Muscle layer of colon (tissue), 2 donors: ENCODE data around the gene PLEKHG5.
"Not testable (repeated sequence)": the region's sequence is repeated elsewhere in the genome, so short reads cannot be mapped to it uniquely, and the experiment has no call there.

Experiments
- H3K27ac ChIP-seq: one replicate; pipeline ENCODE4 v1.7.0; 2013; ENCODE audit warnings: low read depth, mild to moderate bottlenecking, low read length, moderate library complexity
- H3K27me3 ChIP-seq, 2 donors: one replicate each; pipeline ENCODE4 v1.7.0; 2013; ENCODE audit warnings: low read length in 2 of 2, mild to moderate bottlenecking in 2 of 2; ENCODE audit not compliant: insufficient read depth in 2 of 2, control insufficient read depth in 1 of 2
- H3K36me3 ChIP-seq: one replicate; pipeline ENCODE4 v1.7.0; 2013; ENCODE audit warnings: mild to moderate bottlenecking, low read length; ENCODE audit not compliant: insufficient read depth
- H3K4me1 ChIP-seq: one replicate; pipeline ENCODE4 v1.7.0; 2013; ENCODE audit warnings: mild to moderate bottlenecking, low read length; ENCODE audit not compliant: insufficient read depth
- H3K4me3 ChIP-seq, 2 donors: one replicate each; pipeline ENCODE4 v1.7.0; 2013; ENCODE audit warnings: low read length in 2 of 2, low read depth in 1 of 2, mild to moderate bottlenecking in 1 of 2, moderate library complexity in 1 of 2
- H3K9ac ChIP-seq: one replicate; pipeline ENCODE4 v1.7.0; 2013; ENCODE audit warnings: low read length
- H3K9me3 ChIP-seq: one replicate; pipeline ENCODE4 v1.7.0; 2013; ENCODE audit warnings: mild to moderate bottlenecking, low read length
- donor health status: abdominal sarcoma.
- donor health status: Adenocarcinoma of cecum.

Gene PLEKHG5

GRCh38 chr1:6464514-6464836, 27.0 kb downstream of the PLEKHG5 start:
- H3K9me3 ChIP-seq, result no peaks in the 10 kb centered on the region
- no peak overlapping the region for H3K27ac ChIP-seq
- peaks cover 7% of the 10 kb centered on the region for H3K4me1 ChIP-seq
- H3K27me3 ChIP-seq, result peaks cover 10 to 50% of the 10 kb centered on the region in 2 donors
- H3K9ac ChIP-seq, result no peak overlapping the region
- no peak overlapping the region for H3K4me3 ChIP-seq
- H3K36me3 ChIP-seq, result no peaks in the 10 kb centered on the region

GRCh38 chr1:6463120-6463412, 28.4 kb downstream of the PLEKHG5 start:
- Histone ChIP-seq H3K36me3 (no peaks in the 10 kb centered on the region), H3K4me1 (peaks cover 7% of the 10 kb centered on the region), H3K9me3 (no peaks in the 10 kb centered on the region), H3K9ac (no peak overlapping the region), H3K27me3 (peaks cover 10 to 50% of the 10 kb centered on the region in 2 donors), H3K4me3 (no peak overlapping the region), H3K27ac (no peak overlapping the region)

DNA sequence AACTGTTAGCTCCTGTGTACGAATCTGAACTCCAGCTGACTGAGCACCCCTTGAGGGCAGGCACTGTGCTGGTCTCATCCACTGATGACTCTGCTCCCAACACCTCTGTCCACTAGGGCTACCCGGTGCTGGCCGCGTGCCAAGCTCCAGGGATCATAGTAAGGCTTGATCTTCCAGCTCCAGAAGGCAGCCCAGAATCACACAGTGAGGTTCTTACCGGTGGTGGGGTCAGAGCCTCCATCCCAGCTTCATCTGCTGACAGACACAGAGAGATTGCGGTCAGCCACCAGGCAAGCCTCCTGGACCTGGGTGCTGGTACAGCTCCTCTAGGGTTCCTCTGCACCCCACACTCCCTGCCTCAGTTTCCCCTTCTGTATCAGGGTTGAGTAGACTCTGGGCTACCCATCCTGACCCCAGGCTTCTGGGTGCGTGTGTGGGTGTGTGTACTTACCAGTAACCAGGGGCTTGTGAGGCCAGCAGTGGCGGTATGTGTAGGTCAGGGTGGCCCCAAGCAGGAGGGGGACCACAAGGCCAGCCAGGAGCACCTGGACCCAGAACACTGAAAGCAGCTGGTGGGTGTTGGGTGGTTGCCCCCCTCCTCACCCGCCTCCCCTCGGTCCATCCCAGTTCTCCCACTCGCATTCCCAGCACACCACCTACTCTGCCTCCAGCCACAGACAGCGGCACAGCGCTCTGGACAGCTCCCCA, 28.9 kb downstream of the PLEKHG5 start:
- no peak overlapping the region for H3K27ac ChIP-seq
- peaks cover 7% of the 10 kb centered on the region for H3K4me1 ChIP-seq
- H3K36me3 ChIP-seq, result no peaks in the 10 kb centered on the region
- H3K27me3 ChIP-seq, result peaks cover 10 to 50% of the 10 kb centered on the region in 2 donors
- no peaks in the 10 kb centered on the region for H3K9me3 ChIP-seq
- H3K4me3 ChIP-seq, result no peak overlapping the region
- no peak overlapping the region for H3K9ac ChIP-seq

DNA sequence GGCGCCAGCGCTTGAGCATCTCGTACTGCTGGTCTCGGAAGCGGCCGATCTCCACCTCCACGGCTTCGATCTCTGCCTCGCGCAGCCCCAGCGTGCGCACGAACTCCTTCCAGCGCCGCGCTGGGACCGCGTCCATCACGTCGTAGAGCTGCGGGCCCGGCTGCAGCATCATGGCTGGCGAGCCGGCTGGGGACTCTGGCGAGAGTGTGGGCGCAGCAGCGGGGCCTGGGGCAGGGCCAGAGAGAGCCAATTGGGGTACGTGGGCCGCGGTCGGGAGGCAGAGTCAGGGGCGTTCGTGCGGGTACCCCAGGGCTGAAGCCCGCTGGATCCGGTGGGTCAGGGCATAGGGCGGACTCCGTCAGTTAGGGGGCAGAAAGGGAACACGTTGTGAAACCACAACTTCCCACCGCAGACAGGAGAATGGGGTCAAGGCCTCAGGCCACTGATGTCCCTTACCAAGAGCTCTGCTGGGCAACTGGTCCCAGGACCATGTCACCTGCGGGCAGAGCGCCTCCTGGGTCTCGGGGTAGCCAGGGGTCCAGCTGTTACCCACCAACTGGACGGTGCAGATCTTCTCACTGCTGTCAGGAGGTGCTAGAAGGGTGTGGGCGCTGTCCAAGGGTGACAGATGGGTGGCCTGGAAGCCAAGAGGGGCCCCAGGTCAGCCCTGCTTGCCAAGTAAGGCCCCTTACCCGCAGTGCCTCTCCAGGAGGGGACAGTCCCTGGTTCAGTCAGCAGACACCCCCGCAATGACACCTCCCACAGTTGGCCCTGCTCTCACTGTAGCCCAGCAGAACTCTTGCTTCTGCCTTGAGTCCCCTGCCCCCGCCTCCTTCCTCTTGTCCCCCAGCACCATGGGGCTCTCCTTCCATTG, 29.7 kb downstream of the PLEKHG5 start:
- Histone ChIP-seq H3K4me1 (peaks cover 7% of the 10 kb centered on the region), H3K27ac (no peak overlapping the region), H3K9ac (no peak overlapping the region), H3K4me3 (no peak overlapping the region), H3K27me3 (peaks cover 10 to 48% of the 10 kb centered on the region in 2 donors), H3K36me3 (no peaks in the 10 kb centered on the region), H3K9me3 (no peaks in the 10 kb centered on the region)

DNA sequence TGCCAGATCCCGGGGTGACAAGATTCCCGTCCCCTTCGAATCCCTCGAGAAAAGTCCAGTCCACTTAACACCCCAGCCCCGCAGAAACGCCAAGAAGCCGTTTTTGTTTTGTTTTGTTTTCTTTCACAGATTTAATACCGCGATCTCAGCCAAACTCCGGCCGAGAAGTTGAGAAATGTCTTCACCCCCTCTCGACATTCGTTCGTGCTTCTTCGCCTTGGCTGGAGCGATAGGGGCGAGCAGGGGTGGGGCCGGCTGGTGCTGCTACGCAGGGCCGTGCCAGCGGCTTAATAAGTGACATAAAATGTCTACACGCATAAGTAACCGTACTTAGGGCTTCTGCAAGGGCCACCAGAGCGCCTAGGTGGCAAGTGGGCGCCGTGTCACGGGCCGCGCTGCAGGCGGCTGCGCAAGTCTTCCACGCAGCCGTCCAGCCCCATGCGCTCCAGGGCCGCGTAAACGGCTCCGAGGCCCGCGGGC, 30.4 kb downstream of the PLEKHG5 start:
- H3K4me1 ChIP-seq, result peaks cover 7% of the 10 kb centered on the region
- H3K27me3 ChIP-seq, result peaks cover 10 to 47% of the 10 kb centered on the region in 2 donors
- peak overlapping the region in 1 of 2 donors; percentile 38 for H3K4me3 ChIP-seq
- no peaks in the 10 kb centered on the region for H3K36me3 ChIP-seq
- no peaks in the 10 kb centered on the region for H3K9me3 ChIP-seq
- no peak overlapping the region for H3K9ac ChIP-seq
- no peak overlapping the region for H3K27ac ChIP-seq

DNA sequence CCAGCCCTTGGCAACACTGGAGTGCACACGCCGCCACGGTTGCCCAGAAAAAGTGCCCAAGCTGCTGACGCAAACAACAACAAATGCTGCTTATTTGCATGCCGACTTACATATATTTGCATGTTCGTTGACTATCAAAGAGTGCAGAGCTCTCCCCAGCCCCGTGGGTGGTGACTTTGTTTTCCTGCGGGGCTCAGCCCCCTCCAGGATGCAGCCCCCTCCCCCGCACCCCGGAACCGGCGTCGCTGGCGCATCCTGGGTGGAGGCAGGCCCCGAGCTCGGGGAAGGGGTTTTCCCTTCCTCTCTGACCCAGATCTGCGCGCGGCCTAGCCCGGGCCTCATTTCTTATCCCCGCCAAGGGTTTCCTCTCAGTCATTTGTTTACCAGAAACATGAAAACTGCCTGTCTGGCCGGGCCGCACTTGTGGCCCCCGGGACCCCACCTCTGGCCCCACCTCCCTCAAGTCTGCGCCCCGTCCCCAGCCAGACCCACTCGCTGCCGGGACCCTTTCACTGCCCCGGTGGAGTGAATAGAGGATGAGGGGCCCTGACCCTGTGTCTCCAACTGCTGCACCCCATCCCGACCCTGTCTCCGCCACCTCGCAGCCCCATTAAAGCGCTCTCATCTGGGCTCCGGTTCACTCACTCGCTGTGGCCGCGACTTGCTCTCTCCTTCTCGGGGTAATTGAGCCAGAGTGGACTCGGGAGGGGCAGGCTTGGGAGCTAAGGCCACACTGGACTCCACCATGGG, 31.0 kb downstream of the PLEKHG5 start:
- Histone ChIP-seq H3K9me3 (no peaks in the 10 kb centered on the region), H3K4me1 (peaks cover 7% of the 10 kb centered on the region), H3K9ac (no peak overlapping the region), H3K27me3 (peaks cover 10 to 43% of the 10 kb centered on the region in 2 donors), H3K4me3 (peak overlapping the region in 1 of 2 donors; percentile 38), H3K36me3 (no peaks in the 10 kb centered on the region), H3K27ac (no peak overlapping the region)

DNA sequence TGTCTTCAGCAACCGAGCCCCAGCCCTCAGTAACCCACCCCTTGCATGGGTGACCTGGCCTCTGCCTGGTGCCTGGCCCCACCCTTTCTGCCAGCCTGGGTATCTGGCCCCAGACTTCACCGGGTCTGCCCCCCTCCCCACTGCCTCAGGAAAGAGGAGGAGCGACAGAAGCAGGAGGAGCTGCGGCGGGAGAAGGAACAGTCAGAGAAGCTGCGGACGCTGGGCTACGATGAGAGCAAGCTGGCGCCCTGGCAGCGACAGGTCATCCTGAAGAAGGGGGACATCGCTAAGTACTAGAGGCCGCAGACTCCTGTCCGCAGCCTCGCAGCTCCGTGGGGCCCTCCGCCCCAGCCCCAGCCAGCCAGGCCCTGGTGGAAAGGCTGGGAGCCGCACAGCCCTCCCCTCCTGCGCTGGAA, 31.6 kb downstream of the PLEKHG5 start:
- H3K27ac ChIP-seq, result no peak overlapping the region
- H3K27me3 ChIP-seq, result peaks cover 10 to 44% of the 10 kb centered on the region in 2 donors

GRCh38 chr1:6456800-6457466, 34.5 kb downstream of the PLEKHG5 start:
- Histone ChIP-seq H3K36me3 (no peaks in the 10 kb centered on the region), H3K4me1 (peaks cover 7% of the 10 kb centered on the region), H3K9me3 (no peaks in the 10 kb centered on the region), H3K27ac (no peak overlapping the region), H3K9ac (no peak overlapping the region), H3K4me3 (no peak overlapping the region), H3K27me3 (peaks cover 10 to 40% of the 10 kb centered on the region in 2 donors)

More for the DNA sequence above, 31.6 kb downstream of the PLEKHG5 start:
- Histone ChIP-seq H3K4me3 (no peak overlapping the region), H3K36me3 (no peaks in the 10 kb centered on the region), H3K9me3 (no peaks in the 10 kb centered on the region), H3K4me1 (peaks cover 7% of the 10 kb centered on the region), H3K9ac (no peak overlapping the region)

- not testable (repeated sequence) for H3K4me1 ChIP-seq, H3K9ac ChIP-seq, H3K27ac ChIP-seq, H3K36me3 ChIP-seq, H3K4me3 ChIP-seq, H3K9me3 ChIP-seq
- peaks cover 8 to 40% of the 10 kb centered on the region in 2 donors for H3K27me3 ChIP-seq
Measured at GRCh38 chr1:6455752-6456520, 35.5 kb downstream of the PLEKHG5 start.

- H3K9me3 ChIP-seq, result no peaks in the 10 kb centered on the region
- no peaks in the 10 kb centered on the region for H3K36me3 ChIP-seq
- no peaks in the 10 kb centered on the region for H3K4me1 ChIP-seq
- H3K9ac ChIP-seq, result no peak overlapping the region
- H3K4me3 ChIP-seq, result no peak overlapping the region
- H3K27ac ChIP-seq, result no peak overlapping the region
- peaks cover 2 to 40% of the 10 kb centered on the region in 2 donors for H3K27me3 ChIP-seq
Measured at GRCh38 chr1:6454856-6455751, 36.4 kb downstream of the PLEKHG5 start.
